Measurements from ENCODE around the gene VOPP1.

GRCh38 chr7:55499591-55499990, 72.7 kb downstream of the VOPP1 start:
- TF ChIP-seq CTCF (IDR thresholded peaks at IDR 0.05) (no peak), POLR2A (IDR thresholded peaks at IDR 0.05) (no peak)

All from right lobe of liver (tissue), 4 donors.